Activated T-helper 17 cell treated with anti-CD3 and anti-CD28 coated beads, Interleukin-2, amount 50 U/mL, for 72 hours (primary cell): ENCODE data around the gene CLASRP. TPM values are rescaled to one million over a fixed set of nuclear protein-coding genes. Genes with fewer than 3 reads are reported as not detected.

Source experiments
- ATAC-seq: fragments of 150-1000 bp; cut with Tn5 transposase; replicated peaks from 2 replicates; pipeline ENCODE4 v1.10.0; 2021; ENCODE audit warnings: mild to moderate bottlenecking, moderate library complexity
- H3K27ac Mint-ChIP-seq: one replicate; pipeline ENCODE4 v1.8.0; 2022; ENCODE audit warnings: mixed read lengths
- H3K27me3 Mint-ChIP-seq: one replicate; pipeline ENCODE4 v1.8.0; 2022; ENCODE audit warnings: mixed read lengths
- H3K36me3 Mint-ChIP-seq: one replicate; pipeline ENCODE4 v1.8.0; 2022; ENCODE audit warnings: low read depth, mild to moderate bottlenecking, mixed read lengths
- H3K4me1 Mint-ChIP-seq: one replicate; pipeline ENCODE4 v1.8.0; 2022; ENCODE audit warnings: mixed read lengths
- H3K4me3 Mint-ChIP-seq: one replicate; pipeline ENCODE4 v1.8.0; 2022; ENCODE audit warnings: mild to moderate bottlenecking, mixed read lengths
- H3K9me3 Mint-ChIP-seq: one replicate; pipeline ENCODE4 v1.8.0; 2022; ENCODE audit warnings: mixed read lengths
- total RNA-seq, 2 donors: library from RNA; stranded (reverse); gene quantifications; one replicate each; pipeline ENCODE4 v1.2.3, GENCODE V29; 2022

Gene CLASRP
- total RNA-seq, 2 donors from 2014 or later: 87.5 TPM

DNA sequence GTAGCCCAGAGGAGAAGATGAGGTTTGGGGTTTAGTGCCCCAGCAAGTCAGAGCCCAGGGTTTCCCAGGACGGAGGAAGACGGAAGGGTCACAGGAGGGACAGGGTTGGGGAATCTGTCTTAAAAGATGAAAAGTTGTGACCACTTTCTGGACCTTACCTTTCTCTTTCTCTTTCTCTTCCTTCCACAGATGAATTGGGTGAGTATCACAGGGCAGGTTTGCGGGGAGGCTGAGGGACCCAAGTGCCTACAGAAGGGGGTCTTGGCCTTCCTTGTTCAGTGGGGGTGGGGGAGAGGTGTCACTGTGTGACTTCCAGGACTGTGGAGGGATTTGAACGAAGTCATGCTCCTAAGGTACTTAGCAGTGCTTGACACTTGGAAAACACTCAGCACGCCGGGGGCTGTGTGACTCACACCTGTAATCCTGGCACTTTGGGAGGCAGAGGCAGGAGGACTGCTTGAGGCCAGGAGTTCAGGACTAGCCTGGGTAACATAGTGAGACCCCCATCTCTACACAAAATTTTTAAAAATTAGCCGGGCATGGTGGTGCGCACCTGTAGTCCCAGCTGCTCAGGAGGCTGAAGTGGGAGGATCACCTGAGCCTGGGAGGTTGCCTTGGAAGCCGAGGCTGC is 29.1 kb upstream of the CLASRP start:
- ATAC-seq: no peak
- no peaks in the 10 kb centered on the region for H3K4me1 Mint-ChIP-seq
- no peak overlapping the region for H3K4me3 Mint-ChIP-seq
- peak overlapping the region; percentile 35 for H3K27ac Mint-ChIP-seq
- peaks cover 93% of the 10 kb centered on the region for H3K36me3 Mint-ChIP-seq
- H3K9me3 Mint-ChIP-seq: no peaks in the 10 kb centered on the region
- no peaks in the 10 kb centered on the region for H3K27me3 Mint-ChIP-seq

DNA sequence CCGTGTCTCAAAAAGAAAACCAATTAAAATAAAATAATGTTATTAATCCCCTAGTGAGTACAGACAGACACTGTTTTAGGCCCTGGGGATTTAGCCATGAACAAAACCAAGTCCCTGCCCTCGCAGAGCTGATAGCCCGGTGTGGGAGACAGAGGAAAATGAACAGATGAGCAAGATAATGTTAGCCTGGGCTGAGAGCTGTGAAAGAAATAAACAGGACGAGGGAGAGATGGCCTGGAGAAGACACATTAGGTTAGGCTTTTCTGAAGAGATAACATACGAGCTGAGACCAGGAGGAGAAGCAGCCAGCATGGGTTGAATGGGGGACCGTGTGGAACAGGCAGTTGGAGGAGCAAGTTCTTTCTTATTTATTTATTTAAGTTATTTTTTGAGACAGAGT is 28.5 kb upstream of the CLASRP start:
- ATAC-seq: no peak
- H3K36me3 Mint-ChIP-seq: peaks cover 93% of the 10 kb centered on the region
- H3K27ac Mint-ChIP-seq: peak overlapping the region; percentile 35
- no peak overlapping the region for H3K4me3 Mint-ChIP-seq
- H3K9me3 Mint-ChIP-seq: no peaks in the 10 kb centered on the region
- H3K4me1 Mint-ChIP-seq: no peaks in the 10 kb centered on the region
- no peaks in the 10 kb centered on the region for H3K27me3 Mint-ChIP-seq

DNA sequence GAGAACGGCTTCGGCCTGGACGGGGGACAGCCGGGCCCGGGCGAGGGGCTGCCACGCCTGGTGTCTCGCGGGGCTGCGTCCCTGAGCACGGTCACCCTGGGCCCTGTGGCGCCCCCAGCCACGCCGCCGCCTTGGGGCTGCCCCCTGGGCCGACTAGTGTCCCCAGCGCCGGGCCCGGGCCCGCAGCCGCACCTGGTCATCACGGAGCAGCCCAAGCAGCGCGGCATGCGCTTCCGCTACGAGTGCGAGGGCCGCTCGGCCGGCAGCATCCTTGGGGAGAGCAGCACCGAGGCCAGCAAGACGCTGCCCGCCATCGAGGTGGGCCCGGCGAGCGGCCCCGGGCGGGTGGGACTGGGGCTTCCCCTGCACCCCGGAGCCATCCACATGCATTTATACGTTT is 26.9 kb upstream of the CLASRP start:
- Mint-ChIP-seq H3K27me3 (no peaks in the 10 kb centered on the region), H3K9me3 (no peaks in the 10 kb centered on the region), H3K4me3 (no peak overlapping the region), H3K4me1 (peaks cover 6% of the 10 kb centered on the region), H3K27ac (no peak overlapping the region), H3K36me3 (peaks cover 89% of the 10 kb centered on the region)
- ATAC-seq: no peak

DNA sequence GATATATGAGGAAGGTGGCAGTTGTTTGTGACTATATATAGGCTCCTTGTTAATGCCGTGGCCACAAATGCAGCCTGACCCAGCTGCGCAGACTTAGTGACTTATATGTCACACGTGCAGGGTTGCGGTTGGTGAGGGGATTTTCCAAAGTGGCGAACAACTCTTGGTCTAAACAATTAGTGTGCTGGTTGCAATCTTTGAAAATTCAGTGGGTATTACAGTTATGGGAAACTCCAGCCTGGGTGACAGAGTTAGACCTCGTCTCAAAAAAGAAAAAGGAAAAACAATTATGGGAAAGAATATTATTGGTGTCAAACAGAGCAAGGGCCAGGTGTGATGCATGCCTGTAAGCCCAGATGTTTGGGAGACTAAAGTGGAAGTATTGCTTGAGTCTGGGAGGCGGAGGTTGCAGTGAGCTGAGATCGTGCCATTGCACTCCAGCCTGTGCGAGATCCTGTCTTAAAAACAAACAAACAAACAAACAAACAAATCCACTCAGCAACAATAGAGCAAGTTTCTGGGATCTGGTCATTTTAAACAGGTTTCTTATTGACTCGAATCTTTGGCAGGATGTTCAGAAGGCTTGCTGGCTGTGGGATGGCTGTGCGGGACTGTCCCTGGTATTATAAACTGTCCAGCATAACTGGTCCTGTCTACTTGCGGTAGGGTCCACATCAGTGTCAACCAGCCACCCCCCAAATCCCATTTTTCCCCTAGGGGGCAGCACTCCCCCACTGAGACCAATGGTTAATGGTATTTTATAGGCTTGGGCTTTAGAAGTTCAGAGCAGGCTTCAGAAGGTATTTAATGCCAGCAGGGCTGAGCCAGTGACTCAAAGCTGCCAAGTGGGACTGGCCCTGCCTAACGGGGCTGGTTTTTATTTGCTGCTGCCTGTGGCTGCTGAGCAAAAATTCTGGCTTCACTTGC is 22.2 kb upstream of the CLASRP start:
- Mint-ChIP-seq H3K27me3 (no peaks in the 10 kb centered on the region), H3K9me3 (no peaks in the 10 kb centered on the region), H3K36me3 (peaks cover 79% of the 10 kb centered on the region), H3K4me1 (peaks cover 6% of the 10 kb centered on the region), H3K4me3 (peak overlapping the region; percentile 70), H3K27ac (peak overlapping the region; percentile 87)
- peak; percentile 93 for ATAC-seq

DNA sequence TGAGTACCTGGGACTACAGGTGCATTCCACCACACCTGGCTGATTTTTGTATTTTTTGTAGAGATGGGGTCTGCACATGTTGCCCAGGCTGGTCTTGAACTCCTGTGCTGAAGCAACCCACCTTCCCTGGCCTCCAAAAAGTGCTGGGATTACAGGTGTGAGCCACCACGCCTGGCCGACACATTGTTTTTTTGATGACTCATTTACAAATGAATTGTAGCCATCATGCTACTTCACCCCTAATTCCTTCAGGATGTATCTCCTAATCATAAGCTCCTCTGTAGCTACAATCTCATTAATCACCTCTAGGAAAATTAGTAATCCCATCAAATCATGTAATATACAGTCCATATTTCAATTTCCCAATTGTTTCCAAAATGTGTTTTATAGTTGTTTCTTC is 19.7 kb upstream of the CLASRP start:
- Mint-ChIP-seq H3K27ac (peak overlapping the region; percentile 66), H3K4me1 (peaks cover 6% of the 10 kb centered on the region), H3K36me3 (peaks cover 77% of the 10 kb centered on the region), H3K4me3 (no peak overlapping the region), H3K27me3 (no peaks in the 10 kb centered on the region), H3K9me3 (no peaks in the 10 kb centered on the region)
- ATAC-seq: no peak

DNA sequence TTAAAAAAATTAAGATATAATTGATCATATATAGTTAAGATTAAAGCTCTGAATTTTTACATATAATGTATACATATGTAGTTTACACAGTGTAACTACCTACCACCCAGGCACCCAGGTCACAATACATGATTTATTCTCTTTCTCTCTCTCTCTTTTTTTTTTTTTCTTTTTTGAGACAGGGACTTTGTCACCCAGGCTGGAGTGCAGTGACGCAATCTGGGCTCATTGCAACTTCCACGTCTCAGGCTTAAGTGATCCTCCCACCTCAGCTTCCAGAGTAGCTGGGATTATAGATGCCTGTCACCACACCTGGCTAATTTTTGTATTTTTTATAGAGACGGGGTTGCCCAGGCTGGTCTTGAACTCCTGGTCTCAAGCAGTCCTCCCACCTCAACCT is 18.8 kb upstream of the CLASRP start:
- no peak overlapping the region for H3K27ac Mint-ChIP-seq
- peaks cover 6% of the 10 kb centered on the region for H3K4me1 Mint-ChIP-seq
- peaks cover 77% of the 10 kb centered on the region for H3K36me3 Mint-ChIP-seq
- no peak overlapping the region for H3K4me3 Mint-ChIP-seq
- no peak for ATAC-seq
- H3K27me3 Mint-ChIP-seq: no peaks in the 10 kb centered on the region
- H3K9me3 Mint-ChIP-seq: no peaks in the 10 kb centered on the region

DNA sequence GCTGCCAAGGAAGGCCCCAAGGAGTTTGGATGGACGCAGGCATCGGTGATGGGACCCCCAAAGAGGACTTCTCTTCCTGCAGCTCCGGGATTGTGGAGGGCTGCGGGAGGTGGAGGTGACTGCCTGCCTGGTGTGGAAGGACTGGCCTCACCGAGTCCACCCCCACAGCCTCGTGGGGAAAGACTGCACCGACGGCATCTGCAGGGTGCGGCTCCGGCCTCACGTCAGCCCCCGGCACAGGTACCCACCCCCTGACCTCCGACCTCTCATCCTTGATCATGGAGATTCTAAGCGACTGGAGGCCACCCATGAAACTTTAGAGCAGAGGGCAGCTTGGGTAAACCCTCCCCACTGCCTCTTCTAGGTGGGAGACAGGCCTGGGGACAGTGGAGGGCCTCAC is 16.9 kb upstream of the CLASRP start:
- Mint-ChIP-seq H3K9me3 (no peaks in the 10 kb centered on the region), H3K36me3 (peaks cover 81% of the 10 kb centered on the region), H3K4me3 (no peak overlapping the region), H3K27me3 (no peaks in the 10 kb centered on the region), H3K4me1 (no peaks in the 10 kb centered on the region), H3K27ac (no peak overlapping the region)
- ATAC-seq: no peak

DNA sequence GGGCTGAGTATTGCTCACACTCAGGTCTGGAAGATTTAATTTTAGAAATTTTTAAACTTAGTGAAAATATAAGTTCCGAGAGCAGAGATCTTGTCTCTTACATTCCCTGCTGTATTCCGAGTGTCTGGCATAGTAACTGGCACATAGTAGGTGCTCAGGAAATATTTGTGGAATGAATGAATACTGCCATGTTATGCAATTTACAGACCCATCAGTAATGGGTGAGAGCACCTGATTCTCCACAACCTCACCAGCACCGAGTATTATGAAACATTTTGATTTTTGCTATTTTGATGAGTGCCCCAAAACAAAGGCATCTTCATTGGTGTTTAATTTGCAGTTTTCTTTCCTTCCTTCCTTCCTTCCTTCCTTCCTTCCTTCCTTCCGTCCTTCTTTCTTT is 15.8 kb upstream of the CLASRP start:
- Mint-ChIP-seq H3K36me3 (peaks cover 87% of the 10 kb centered on the region), H3K27ac (no peak overlapping the region), H3K4me1 (no peaks in the 10 kb centered on the region), H3K27me3 (no peaks in the 10 kb centered on the region), H3K9me3 (no peaks in the 10 kb centered on the region), H3K4me3 (no peak overlapping the region)
- ATAC-seq: no peak

DNA sequence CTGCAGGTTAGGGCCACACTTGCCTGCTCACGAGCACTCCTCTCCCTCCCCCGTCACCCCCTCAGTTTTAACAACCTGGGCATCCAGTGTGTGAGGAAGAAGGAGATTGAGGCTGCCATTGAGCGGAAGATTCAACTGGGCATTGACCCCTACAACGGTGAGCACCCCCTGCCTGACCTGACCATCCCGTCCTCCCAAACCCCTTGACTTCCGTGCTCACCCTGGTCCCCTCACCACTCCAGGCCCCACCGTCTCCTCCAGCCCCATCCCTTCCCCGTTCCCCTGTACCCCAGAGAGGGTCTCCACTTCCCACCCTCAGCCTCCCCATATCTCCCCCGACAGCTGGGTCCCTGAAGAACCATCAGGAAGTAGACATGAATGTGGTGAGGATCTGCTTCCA is 13.6 kb upstream of the CLASRP start:
- no peaks in the 10 kb centered on the region for H3K27me3 Mint-ChIP-seq

DNA sequence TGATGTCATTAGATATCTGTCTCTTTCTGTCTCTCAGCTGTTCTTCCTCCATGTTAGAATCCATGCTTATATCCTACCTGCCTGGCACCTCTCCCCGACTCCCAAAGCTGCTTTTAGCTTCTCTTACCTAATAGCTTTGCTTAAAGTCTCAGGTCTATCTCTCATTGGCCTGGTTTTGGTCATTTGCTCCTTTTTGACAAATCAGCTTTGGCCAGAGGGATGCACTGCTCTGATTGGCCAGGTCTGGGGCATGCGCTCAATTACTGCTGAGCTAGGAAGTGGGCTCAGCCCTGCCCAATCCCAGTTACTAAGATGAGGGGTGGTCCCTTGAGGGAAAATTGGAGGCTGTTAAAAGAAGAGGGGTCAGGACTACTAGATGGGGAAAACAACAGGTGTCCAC is 11.5 kb upstream of the CLASRP start:
- no peak for ATAC-seq
- H3K27me3 Mint-ChIP-seq: no peaks in the 10 kb centered on the region
- no peaks in the 10 kb centered on the region for H3K4me1 Mint-ChIP-seq
- H3K4me3 Mint-ChIP-seq: no peak overlapping the region
- H3K9me3 Mint-ChIP-seq: no peaks in the 10 kb centered on the region
- peaks cover 94% of the 10 kb centered on the region for H3K36me3 Mint-ChIP-seq
- H3K27ac Mint-ChIP-seq: no peak overlapping the region

More for the DNA sequence above, 13.6 kb upstream of the CLASRP start:
- no peaks in the 10 kb centered on the region for H3K4me1 Mint-ChIP-seq
- peaks cover 92% of the 10 kb centered on the region for H3K36me3 Mint-ChIP-seq
- no peaks in the 10 kb centered on the region for H3K9me3 Mint-ChIP-seq
- no peak for ATAC-seq
- no peak overlapping the region for H3K4me3 Mint-ChIP-seq
- no peak overlapping the region for H3K27ac Mint-ChIP-seq

DNA sequence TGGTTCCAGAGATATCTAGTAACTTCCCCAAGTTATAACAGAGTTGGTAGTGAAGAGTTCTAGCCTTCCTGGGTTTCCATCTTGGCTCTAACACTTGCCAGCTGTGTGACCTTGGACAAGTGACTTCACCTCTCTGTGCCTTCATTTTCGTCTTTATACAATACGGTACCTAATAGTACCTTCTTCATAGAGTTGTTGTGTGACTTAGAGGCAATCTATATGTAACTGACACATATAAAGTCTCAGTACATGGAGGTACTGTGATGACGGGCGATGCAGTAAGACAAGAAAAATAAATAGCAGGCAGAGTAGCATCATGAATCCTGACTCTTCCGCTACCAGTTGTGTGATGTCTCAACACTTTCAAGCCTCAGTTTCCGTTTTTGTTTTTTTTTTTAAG is 8.0 kb upstream of the CLASRP start:
- Mint-ChIP-seq H3K4me3 (no peak overlapping the region), H3K27me3 (no peaks in the 10 kb centered on the region), H3K4me1 (no peaks in the 10 kb centered on the region), H3K9me3 (no peaks in the 10 kb centered on the region), H3K27ac (no peak overlapping the region), H3K36me3 (peaks cover 95% of the 10 kb centered on the region)
- ATAC-seq: no peak

DNA sequence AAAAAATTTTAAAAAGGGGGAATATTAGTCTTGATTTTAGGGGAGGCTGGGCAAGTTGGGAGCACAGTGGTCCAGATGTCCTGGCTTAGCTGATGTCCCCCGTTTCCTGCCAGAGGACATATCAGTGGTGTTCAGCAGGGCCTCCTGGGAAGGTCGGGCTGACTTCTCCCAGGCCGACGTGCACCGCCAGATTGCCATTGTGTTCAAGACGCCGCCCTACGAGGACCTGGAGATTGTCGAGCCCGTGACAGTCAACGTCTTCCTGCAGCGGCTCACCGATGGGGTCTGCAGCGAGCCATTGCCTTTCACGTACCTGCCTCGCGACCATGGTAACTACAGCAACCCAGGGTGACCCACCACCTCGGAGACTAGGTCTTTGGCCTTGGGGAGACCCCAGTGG is 6.4 kb upstream of the CLASRP start:
- no peaks in the 10 kb centered on the region for H3K27me3 Mint-ChIP-seq
- H3K4me1 Mint-ChIP-seq: no peaks in the 10 kb centered on the region
- H3K9me3 Mint-ChIP-seq: no peaks in the 10 kb centered on the region
- H3K36me3 Mint-ChIP-seq: peaks cover 93% of the 10 kb centered on the region
- no peak for ATAC-seq
- no peak overlapping the region for H3K27ac Mint-ChIP-seq
- no peak overlapping the region for H3K4me3 Mint-ChIP-seq

DNA sequence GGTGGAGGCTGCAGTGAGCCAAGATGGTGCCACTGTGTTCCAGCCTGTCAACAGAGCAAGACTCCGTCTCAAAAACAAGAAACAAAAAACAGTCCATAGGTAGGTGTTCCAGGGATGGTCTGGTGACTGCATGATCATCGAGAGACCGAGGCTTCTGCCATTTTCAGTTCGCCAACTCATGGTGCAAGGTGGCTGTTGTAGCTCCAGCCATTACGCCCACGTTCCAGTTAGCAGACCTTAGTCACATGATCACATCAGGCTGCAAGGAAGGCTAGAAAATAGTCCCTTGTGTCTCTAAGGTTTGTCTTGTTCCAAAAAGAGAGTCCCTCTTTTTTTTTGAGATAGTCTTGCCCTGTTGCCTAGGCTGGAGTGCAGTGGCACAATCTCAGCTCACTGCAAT is 3.1 kb upstream of the CLASRP start:
- H3K4me3 Mint-ChIP-seq: no peak overlapping the region
- ATAC-seq: no peak
- no peaks in the 10 kb centered on the region for H3K9me3 Mint-ChIP-seq
- no peaks in the 10 kb centered on the region for H3K27me3 Mint-ChIP-seq
- peaks cover 90% of the 10 kb centered on the region for H3K36me3 Mint-ChIP-seq
- H3K4me1 Mint-ChIP-seq: peaks cover 17% of the 10 kb centered on the region
- no peak overlapping the region for H3K27ac Mint-ChIP-seq

DNA sequence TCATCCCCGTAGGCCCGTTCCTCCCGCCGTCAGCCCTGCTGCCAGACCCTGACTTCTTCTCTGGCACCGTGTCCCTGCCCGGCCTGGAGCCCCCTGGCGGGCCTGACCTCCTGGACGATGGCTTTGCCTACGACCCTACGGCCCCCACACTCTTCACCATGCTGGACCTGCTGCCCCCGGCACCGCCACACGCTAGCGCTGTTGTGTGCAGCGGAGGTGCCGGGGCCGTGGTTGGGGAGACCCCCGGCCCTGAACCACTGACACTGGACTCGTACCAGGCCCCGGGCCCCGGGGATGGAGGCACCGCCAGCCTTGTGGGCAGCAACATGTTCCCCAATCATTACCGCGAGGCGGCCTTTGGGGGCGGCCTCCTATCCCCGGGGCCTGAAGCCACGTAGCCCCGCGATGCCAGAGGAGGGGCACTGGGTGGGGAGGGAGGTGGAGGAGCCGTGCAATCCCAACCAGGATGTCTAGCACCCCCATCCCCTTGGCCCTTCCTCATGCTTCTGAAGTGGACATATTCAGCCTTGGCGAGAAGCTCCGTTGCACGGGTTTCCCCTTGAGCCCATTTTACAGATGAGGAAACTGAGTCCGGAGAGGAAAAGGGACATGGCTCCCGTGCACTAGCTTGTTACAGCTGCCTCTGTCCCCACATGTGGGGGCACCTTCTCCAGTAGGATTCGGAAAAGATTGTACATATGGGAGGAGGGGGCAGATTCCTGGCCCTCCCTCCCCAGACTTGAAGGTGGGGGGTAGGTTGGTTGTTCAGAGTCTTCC is 1.3 kb upstream of the CLASRP start:
- no peak overlapping the region for H3K27ac Mint-ChIP-seq
- H3K36me3 Mint-ChIP-seq: peaks cover 90% of the 10 kb centered on the region

More for the DNA sequence above, 1.3 kb upstream of the CLASRP start:
- Mint-ChIP-seq H3K4me1 (peaks cover 28% of the 10 kb centered on the region), H3K4me3 (peak overlapping the region; percentile 100), H3K9me3 (no peaks in the 10 kb centered on the region), H3K27me3 (no peaks in the 10 kb centered on the region)
- no peak for ATAC-seq
